ENCODE data around the gene PEG3. TPM values are rescaled to one million over a fixed set of nuclear protein-coding genes. Genes with fewer than 3 reads are reported as not detected.

PEG3 gene
- total RNA-seq, 1 donor from 2014 or later, result not detected

- no peaks in the 10 kb centered on the region for H3K36me3 Mint-ChIP-seq (ENCODE audit: low read depth)
- H3K4me1 Mint-ChIP-seq (ENCODE audit: low read depth), result no peaks in the 10 kb centered on the region
- no peak overlapping the region for H3K27ac Mint-ChIP-seq
- intact Hi-C loops (cut with micrococcal nuclease), result no loop called here
- no peak for DNase-seq (ENCODE audit: low spot score)
- peaks cover 85% of the 10 kb centered on the region for H3K9me3 Mint-ChIP-seq
- H3K4me3 Mint-ChIP-seq, result no peak overlapping the region
- no peaks in the 10 kb centered on the region for H3K27me3 Mint-ChIP-seq (ENCODE audit: insufficient read depth)
These were observed 21.4 kb downstream of the PEG3 start for GRCh38 chr19:56819166-56819565.

GRCh38 chr19:56814656-56815055 is 25.9 kb downstream of the PEG3 start:
- intact Hi-C loops (cut with micrococcal nuclease), result no loop called here
- no peaks in the 10 kb centered on the region for H3K27me3 Mint-ChIP-seq (ENCODE audit: insufficient read depth)
- H3K27ac Mint-ChIP-seq, result no peak overlapping the region
- H3K9me3 Mint-ChIP-seq, result peaks cover 83% of the 10 kb centered on the region
- DNase-seq (ENCODE audit: low spot score), result no peak
- no peaks in the 10 kb centered on the region for H3K36me3 Mint-ChIP-seq (ENCODE audit: low read depth)
- no peak overlapping the region for H3K4me3 Mint-ChIP-seq
- no peaks in the 10 kb centered on the region for H3K4me1 Mint-ChIP-seq (ENCODE audit: low read depth)

GRCh38 chr19:56813531-56813930 is 27.0 kb downstream of the PEG3 start:
- intact Hi-C loops (cut with micrococcal nuclease), result no loop called here
- no peaks in the 10 kb centered on the region for H3K4me1 Mint-ChIP-seq (ENCODE audit: low read depth)
- H3K36me3 Mint-ChIP-seq (ENCODE audit: low read depth), result no peaks in the 10 kb centered on the region
- H3K9me3 Mint-ChIP-seq, result peaks cover 80% of the 10 kb centered on the region
- no peak overlapping the region for H3K4me3 Mint-ChIP-seq
- no peak overlapping the region for H3K27ac Mint-ChIP-seq
- no peaks in the 10 kb centered on the region for H3K27me3 Mint-ChIP-seq (ENCODE audit: insufficient read depth)
- no peak for DNase-seq (ENCODE audit: low spot score)

- no peaks in the 10 kb centered on the region for H3K27me3 Mint-ChIP-seq (ENCODE audit: insufficient read depth)
- intact Hi-C loops (cut with micrococcal nuclease), result no loop called here
- no peak for DNase-seq (ENCODE audit: low spot score)
- H3K4me3 Mint-ChIP-seq, result no peak overlapping the region
- peaks cover 78% of the 10 kb centered on the region for H3K9me3 Mint-ChIP-seq
- no peaks in the 10 kb centered on the region for H3K36me3 Mint-ChIP-seq (ENCODE audit: low read depth)
- H3K4me1 Mint-ChIP-seq (ENCODE audit: low read depth), result no peaks in the 10 kb centered on the region
- no peak overlapping the region for H3K27ac Mint-ChIP-seq
These were observed 29.0 kb downstream of the PEG3 start for GRCh38 chr19:56811480-56811879.

GRCh38 chr19:56810260-56810659 is 30.3 kb downstream of the PEG3 start:
- Mint-ChIP-seq H3K36me3 (ENCODE audit: low read depth) (no peaks in the 10 kb centered on the region), H3K27ac (no peak overlapping the region), H3K9me3 (peaks cover 82% of the 10 kb centered on the region), H3K4me3 (no peak overlapping the region), H3K4me1 (ENCODE audit: low read depth) (no peaks in the 10 kb centered on the region), H3K27me3 (ENCODE audit: insufficient read depth) (no peaks in the 10 kb centered on the region)
- intact Hi-C loops (cut with micrococcal nuclease), result no loop called here
- no peak for DNase-seq (ENCODE audit: low spot score)

- intact Hi-C loops (cut with micrococcal nuclease), result no loop called here
- no peaks in the 10 kb centered on the region for H3K36me3 Mint-ChIP-seq (ENCODE audit: low read depth)
- no peak for DNase-seq (ENCODE audit: low spot score)
- no peaks in the 10 kb centered on the region for H3K4me1 Mint-ChIP-seq (ENCODE audit: low read depth)
- H3K27me3 Mint-ChIP-seq (ENCODE audit: insufficient read depth), result no peaks in the 10 kb centered on the region
- H3K9me3 Mint-ChIP-seq, result peaks cover 77% of the 10 kb centered on the region
- H3K4me3 Mint-ChIP-seq, result no peak overlapping the region
- no peak overlapping the region for H3K27ac Mint-ChIP-seq
These were observed 31.7 kb downstream of the PEG3 start for GRCh38 chr19:56808717-56809392.

- no peaks in the 10 kb centered on the region for H3K4me1 Mint-ChIP-seq (ENCODE audit: low read depth)
- no peaks in the 10 kb centered on the region for H3K27me3 Mint-ChIP-seq (ENCODE audit: insufficient read depth)
- no peak overlapping the region for H3K27ac Mint-ChIP-seq
- peaks cover 69% of the 10 kb centered on the region for H3K9me3 Mint-ChIP-seq
- no peak overlapping the region for H3K4me3 Mint-ChIP-seq
- intact Hi-C loops (cut with micrococcal nuclease), result no loop called here
- no peaks in the 10 kb centered on the region for H3K36me3 Mint-ChIP-seq (ENCODE audit: low read depth)
- no peak for DNase-seq (ENCODE audit: low spot score)
These were observed 33.9 kb downstream of the PEG3 start for GRCh38 chr19:56806639-56807038.

Other genes starting within 250 kb of the PEG3 start
- 5.1 and 5.9 TPM in 2 replicates for gene ZNF71, start 245.4 kb downstream of the PEG3 start, total RNA-seq
- gene SMIM17, start 197.6 kb downstream of the PEG3 start, total RNA-seq, result 0.18 TPM in 1 of 2 replicates, not detected in the other
- not detected in 2 replicates for gene ZNF835, start 169.0 kb downstream of the PEG3 start, total RNA-seq
- gene ZIM2, start within 50 bp of the PEG3 start, total RNA-seq, result not detected in 2 replicates